NT2/D1 (cell line): ENCODE results near the gene CYP27B1.

Experiments used
- DNase-seq: peaks from one replicate; pipeline ENCODE4 v3.0.0-alpha.2; 2011; ENCODE audit warnings: low read depth, low spot score
- H3K27me3 ChIP-seq: 2 replicates; pipeline ENCODE4 v1.6.0; 2011; ENCODE audit warnings: mild to moderate bottlenecking; ENCODE audit not compliant: insufficient read length, insufficient read depth
- H3K36me3 ChIP-seq: 2 replicates; pipeline ENCODE4 v1.6.1; 2011; ENCODE audit warnings: mild to moderate bottlenecking, low read length, mixed read lengths; ENCODE audit not compliant: insufficient read depth, insufficient read length
- H3K4me1 ChIP-seq: 2 replicates; pipeline ENCODE4 v1.5.1; 2011; ENCODE audit not compliant: insufficient read depth, insufficient read length
- H3K4me3 ChIP-seq: 2 replicates; pipeline ENCODE4 v1.5.1; 2011; ENCODE audit warnings: low read depth; ENCODE audit not compliant: insufficient read length
- H3K9ac ChIP-seq: 2 replicates; pipeline ENCODE4 v1.6.0; 2011; ENCODE audit warnings: low read depth; ENCODE audit not compliant: insufficient read length
- H3K9me3 ChIP-seq: 2 replicates; pipeline ENCODE4 v1.5.1; 2011; ENCODE audit warnings: mild to moderate bottlenecking, low read length; ENCODE audit not compliant: insufficient read depth
- SUZ12 ChIP-seq: IDR thresholded peaks from 2 replicates; pipeline ENCODE4 v1.6.1; 2011; ENCODE audit not compliant: insufficient read length, insufficient read depth; ENCODE audit errors: extremely low read depth
- YY1 ChIP-seq: IDR thresholded peaks from 2 replicates; pipeline ENCODE4 v1.6.1; 2011; ENCODE audit not compliant: insufficient read length, insufficient read depth
- ZNF274 ChIP-seq: IDR thresholded peaks from 2 replicates; pipeline ENCODE4 v1.6.1; 2011; ENCODE audit warnings: mild to moderate bottlenecking, low read depth, low read length

Gene CYP27B1

DNA sequence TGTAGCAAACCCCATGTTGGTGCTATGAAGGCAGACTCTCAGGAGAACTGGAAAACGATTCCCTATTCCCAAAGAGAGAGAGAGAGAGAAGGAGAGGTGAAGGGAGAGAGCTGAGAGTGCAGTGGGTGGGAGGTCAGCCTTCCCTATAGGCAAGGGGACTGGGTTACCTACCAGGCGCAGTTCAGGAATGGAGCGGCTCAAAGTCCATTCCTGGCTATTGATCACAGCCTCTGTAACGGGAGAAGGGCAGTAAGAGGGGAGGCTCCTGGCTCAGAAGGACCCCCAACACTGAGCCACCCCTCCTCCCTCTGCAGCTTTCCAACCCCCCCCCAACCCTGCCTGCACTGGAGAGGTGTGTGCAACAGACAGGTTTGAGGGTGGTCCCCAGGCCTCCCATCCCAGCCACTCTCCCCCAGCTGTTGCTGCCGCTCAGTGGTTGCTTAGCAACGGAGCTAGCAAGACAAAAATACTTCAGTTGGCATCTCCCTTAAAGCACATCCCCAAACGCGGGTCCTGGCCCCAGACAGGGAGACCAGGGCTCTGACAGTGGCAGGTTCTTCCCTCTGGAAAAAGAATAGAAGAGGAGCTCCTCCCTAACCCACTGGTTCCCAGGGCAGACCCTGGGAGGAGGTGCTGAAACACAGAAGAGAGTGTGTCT lies 31.6 kb downstream of the CYP27B1 start:
- peaks cover 83% of the 10 kb centered on the region for H3K27me3 ChIP-seq
- no peak for DNase-seq
- H3K36me3 ChIP-seq, result no peaks in the 10 kb centered on the region
- no peak overlapping the region for H3K9ac ChIP-seq
- H3K9me3 ChIP-seq, result no peaks in the 10 kb centered on the region
- H3K4me3 ChIP-seq, result peak overlapping the region; percentile 44
- H3K4me1 ChIP-seq, result peaks cover 3% of the 10 kb centered on the region
- TF ChIP-seq YY1, result no peak
- no peak for TF ChIP-seq ZNF274

DNA sequence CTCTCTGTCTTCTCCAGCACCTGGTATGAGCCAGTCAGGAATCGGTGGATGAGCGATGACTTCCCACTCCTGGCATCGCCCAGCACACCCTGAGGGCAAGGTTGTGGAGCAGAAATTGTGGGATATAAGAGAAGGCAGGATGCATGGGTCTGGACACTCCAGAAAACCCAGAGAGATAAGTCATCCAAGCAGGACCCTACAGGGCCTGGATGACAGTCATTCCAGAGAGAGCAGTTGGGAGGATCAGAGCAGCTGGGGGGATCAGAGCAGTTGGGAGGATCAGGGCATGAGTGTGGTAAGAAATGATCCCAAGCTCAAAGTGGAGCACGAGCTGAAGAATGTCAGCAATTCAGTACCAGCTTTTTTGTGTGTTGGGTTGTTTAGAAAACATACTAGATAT lies 32.3 kb downstream of the CYP27B1 start:
- Histone ChIP-seq H3K36me3 (no peaks in the 10 kb centered on the region), H3K27me3 (peaks cover 79% of the 10 kb centered on the region), H3K9ac (no peak overlapping the region)

DNA sequence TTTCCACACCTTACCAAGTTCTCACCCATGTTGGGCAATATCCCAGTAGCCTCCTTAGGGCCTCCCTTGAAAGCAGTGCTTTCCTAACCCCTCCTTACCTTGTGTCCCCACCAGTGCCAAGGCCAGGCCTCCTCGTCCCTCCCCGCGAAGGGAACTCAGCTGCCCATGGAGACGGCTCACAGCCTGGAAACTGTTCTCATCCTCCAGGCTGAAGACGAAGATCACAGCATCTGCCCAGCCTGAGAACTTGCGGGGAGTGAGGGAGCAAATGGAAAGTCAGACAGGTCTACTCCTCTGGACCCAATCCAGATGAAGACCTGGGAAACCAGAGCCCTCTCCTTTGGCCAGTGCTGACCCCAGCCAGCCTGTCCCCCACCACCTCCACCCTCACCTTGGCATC lies 33.0 kb downstream of the CYP27B1 start:
- Histone ChIP-seq H3K36me3 (no peaks in the 10 kb centered on the region), H3K9me3 (no peaks in the 10 kb centered on the region), H3K27me3 (peaks cover 72% of the 10 kb centered on the region), H3K4me3 (no peak overlapping the region), H3K9ac (no peak overlapping the region), H3K4me1 (peaks cover 3% of the 10 kb centered on the region)
- TF ChIP-seq ZNF274, result no peak
- TF ChIP-seq SUZ12, result no peak
- no peak for TF ChIP-seq YY1
- no peak for DNase-seq

More for the DNA sequence above, 32.3 kb downstream of the CYP27B1 start:
- H3K4me3 ChIP-seq, result no peak overlapping the region
- peaks cover 3% of the 10 kb centered on the region for H3K4me1 ChIP-seq
- no peak for DNase-seq
- TF ChIP-seq ZNF274, result no peak
- TF ChIP-seq SUZ12, result no peak
- no peak for TF ChIP-seq YY1
- no peaks in the 10 kb centered on the region for H3K9me3 ChIP-seq

DNA sequence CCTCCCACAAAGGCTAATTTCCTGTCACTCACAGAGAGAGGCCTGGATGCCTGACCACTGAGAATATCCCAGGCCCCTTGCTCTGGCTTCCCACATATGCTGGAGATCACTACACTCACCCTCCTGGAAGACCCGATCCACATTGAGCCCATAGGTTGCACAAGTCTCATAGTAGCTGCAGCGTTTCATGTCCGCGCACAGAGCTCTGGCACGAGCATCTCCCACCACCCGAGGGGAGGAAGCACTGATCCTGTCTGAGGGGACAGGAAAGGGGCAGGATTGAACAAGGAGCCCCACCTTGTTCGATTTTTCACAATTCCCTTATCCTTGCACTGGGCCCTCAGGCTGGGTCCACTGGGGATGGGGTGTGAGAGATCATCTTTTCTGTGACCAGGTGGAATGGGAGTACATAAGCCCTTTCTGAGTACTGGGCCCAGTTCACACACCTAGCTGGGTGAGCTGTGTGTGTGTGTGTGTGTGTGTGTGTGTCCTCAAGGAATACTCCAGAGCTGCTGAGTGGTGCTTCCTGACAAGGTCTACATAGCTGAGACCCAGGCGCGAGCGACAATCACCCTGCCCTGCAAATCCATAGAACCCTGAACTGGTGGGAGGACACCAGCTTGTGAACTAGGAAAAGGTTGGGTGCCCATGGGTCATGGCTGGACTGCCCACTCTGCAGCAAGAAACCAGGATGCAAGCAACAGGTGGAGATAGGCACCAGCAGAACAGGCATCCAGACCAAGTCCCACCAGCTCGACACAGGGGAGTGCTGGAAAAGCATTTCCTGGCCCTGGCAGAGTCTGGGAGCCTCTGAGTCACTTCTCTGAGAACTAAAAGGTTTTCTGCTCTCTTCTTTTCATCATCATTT lies 33.9 kb downstream of the CYP27B1 start:
- H3K4me3 ChIP-seq, result no peak overlapping the region
- no peaks in the 10 kb centered on the region for H3K9me3 ChIP-seq
- H3K36me3 ChIP-seq, result no peaks in the 10 kb centered on the region
- peaks cover 3% of the 10 kb centered on the region for H3K4me1 ChIP-seq
- H3K27me3 ChIP-seq, result peaks cover 67% of the 10 kb centered on the region
- DNase-seq, result no peak
- H3K9ac ChIP-seq, result no peak overlapping the region
- TF ChIP-seq YY1, result no peak
- no peak for TF ChIP-seq ZNF274
- no peak for TF ChIP-seq SUZ12

DNA sequence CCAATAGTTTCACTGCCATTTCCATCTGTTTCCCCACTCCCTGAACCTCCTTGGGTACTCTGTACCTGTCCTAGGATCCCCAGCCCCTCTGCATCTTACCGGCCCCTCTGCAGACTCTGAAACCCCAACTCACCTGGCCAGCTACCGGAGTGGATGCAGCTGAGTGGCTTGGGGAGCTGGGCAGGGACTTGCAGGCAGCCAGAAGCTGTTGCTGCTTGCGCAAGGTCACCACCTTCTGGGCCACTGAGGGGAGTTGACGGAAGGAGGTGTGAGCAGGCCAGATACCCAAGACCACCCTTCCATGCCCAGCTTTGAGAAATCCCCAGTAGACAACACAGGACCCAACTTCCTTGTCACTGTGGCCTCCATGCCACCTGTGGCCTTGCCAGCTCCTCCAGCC lies 34.6 kb downstream of the CYP27B1 start:
- H3K9me3 ChIP-seq, result no peaks in the 10 kb centered on the region
- no peak for TF ChIP-seq SUZ12
- peaks cover 4% of the 10 kb centered on the region for H3K4me1 ChIP-seq
- peaks cover 67% of the 10 kb centered on the region for H3K27me3 ChIP-seq
- H3K9ac ChIP-seq, result no peak overlapping the region
- DNase-seq, result no peak
- H3K4me3 ChIP-seq, result no peak overlapping the region
- peaks cover 3% of the 10 kb centered on the region for H3K36me3 ChIP-seq

DNA sequence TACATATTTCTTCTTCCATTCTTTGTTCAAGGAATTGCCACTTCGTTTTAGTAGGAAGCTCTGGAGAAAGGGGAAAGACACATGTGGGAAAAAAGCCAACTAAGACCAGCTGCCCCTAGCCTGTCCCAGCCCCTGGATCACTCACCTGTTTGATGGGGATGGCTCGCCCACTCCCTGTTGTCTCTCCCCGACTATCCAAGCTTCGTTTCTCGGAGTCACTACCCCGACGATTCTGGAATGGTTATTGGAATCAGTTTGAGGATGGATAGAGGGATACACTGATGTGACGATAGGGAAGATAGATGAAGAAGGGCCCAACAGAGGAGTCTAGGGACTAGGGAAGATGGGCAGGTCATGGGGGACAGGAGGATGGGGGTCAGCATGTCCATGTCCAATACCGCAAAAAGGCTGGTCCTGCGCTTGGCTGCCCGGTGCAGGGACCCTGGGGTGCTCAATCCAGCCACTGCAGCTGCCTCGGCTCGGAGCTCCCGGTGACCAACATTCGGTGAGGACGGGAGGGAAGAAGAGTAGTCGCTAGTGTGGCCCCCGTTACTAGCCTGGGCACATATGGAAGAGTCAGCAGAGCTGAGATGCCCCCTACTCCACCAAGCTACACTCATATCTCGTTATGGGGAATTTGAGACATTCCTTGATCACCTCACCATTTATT lies 35.3 kb downstream of the CYP27B1 start:
- H3K27me3 ChIP-seq, result peaks cover 67% of the 10 kb centered on the region

More for the DNA sequence above, 35.3 kb downstream of the CYP27B1 start:
- H3K9me3 ChIP-seq, result no peaks in the 10 kb centered on the region
- H3K9ac ChIP-seq, result no peak overlapping the region
- peaks cover 4% of the 10 kb centered on the region for H3K36me3 ChIP-seq
- H3K4me1 ChIP-seq, result peaks cover 7% of the 10 kb centered on the region
- TF ChIP-seq ZNF274 (no peak), YY1 (no peak), SUZ12 (no peak)
- no peak overlapping the region for H3K4me3 ChIP-seq
- DNase-seq, result no peak
